Measurements from ENCODE around the gene ZNF428.
"Not testable (repeated sequence)": the region's sequence is repeated elsewhere in the genome, so short reads cannot be mapped to it uniquely, and the experiment has no call there.

The ZNF428 gene

DNA sequence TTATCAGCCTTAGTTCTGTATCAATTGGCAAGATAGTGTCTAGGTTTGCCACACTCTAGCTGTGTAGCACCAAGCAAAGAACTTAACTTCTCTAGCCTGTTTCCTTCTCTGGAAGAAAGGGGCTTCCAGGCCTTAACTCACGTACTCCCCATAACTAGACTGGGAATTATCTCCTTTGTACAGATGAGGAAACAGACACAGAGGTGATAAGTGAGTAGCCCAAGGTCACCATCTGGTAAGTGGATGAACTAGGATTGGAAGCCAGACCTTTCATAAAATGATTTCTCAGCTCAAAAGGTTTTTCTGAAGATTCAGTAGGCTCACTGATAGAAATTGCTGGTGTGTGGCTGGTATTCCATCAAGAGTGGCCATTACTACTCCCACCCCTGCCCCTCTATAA, 3.1 kb downstream of the ZNF428 start:
- DNase-seq = no peak

DNA sequence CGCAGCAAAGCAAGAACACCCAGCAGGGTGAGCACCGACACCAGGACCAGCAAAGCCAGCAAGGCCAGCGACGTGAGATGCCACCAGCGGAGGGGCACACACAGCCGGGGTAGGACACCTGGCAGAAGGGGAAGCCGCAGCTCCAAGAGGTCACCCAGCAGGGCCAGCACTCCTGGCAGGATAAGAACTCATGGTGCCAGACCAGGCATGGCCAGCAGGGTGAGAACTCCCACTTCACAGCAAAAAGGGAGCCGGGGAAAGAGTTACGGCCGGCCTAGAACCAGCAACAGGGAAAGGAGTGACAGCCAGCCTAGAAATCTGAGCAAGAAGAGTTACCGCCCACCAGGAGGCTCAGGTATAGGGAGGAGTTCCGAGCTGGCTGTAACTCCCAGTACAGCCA, 7.1 kb downstream of the ZNF428 start:
- DNase-seq = no peak

DNA sequence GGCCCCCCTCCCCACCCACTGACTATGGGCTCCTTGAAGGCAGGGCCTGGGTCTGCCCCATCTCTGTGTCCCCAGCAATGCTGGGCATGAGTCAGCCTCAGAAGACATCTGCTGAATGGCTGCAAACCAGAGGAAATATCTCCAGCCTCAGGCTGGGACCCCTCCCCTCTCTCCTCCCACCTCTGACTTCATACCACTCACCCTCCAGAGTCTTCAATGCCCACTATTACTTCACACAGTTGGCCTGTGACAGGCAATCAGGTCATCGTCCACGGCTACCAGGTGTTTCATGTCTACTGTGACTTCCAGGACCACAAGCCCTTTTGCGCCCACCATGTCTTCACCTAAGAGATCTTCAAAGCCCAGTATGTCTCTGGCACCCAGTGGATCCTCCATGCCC, 7.6 kb downstream of the ZNF428 start, which contains the start of gene SRRM5:
Gene SRRM5 (plus strand): TSS at position 301 of the 400 bp plus-strand sequence. CDS start 34 bp downstream, at position 335.
- DNase-seq = no peak

DNA sequence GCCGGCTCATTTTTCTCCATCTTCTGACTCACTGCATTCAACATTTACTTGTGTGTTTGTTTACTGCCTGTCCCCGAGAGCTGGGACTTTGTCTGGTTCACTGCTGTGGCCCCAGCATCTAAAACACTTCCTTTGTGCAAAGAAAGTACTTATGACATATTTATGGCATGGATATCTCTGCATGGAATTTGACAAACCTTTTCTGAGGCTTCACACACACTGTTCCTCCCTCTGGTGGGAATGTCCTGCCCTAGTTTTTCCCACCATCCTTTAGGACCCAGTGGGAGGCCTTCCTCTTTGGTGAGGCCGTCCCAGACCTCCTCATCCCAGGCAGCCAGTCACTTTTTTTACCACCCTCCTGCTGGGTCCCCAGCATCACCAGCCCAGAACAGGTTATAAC, 8.9 kb downstream of the ZNF428 start:
- DNase-seq = no peak

DNA sequence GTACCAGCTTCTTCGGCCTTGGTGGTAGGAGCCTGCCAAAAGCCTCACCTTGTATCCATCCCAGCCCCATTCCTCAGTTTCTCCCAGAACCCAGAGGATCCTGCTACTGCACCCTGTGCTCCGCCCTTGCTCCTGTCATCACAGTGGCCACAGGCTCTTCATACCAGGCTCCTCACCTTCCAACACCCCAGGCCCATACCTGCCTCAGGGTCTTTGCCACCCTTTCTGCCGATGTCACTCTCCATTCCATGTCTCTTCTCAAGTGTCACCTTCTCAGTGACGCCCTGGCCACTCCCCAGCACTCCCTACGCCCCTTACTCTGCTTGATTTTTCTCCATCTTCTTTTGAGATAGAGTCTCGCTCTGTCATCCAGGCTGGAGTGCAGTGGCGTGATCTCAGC, 9.6 kb downstream of the ZNF428 start:
- no peak for DNase-seq

DNA sequence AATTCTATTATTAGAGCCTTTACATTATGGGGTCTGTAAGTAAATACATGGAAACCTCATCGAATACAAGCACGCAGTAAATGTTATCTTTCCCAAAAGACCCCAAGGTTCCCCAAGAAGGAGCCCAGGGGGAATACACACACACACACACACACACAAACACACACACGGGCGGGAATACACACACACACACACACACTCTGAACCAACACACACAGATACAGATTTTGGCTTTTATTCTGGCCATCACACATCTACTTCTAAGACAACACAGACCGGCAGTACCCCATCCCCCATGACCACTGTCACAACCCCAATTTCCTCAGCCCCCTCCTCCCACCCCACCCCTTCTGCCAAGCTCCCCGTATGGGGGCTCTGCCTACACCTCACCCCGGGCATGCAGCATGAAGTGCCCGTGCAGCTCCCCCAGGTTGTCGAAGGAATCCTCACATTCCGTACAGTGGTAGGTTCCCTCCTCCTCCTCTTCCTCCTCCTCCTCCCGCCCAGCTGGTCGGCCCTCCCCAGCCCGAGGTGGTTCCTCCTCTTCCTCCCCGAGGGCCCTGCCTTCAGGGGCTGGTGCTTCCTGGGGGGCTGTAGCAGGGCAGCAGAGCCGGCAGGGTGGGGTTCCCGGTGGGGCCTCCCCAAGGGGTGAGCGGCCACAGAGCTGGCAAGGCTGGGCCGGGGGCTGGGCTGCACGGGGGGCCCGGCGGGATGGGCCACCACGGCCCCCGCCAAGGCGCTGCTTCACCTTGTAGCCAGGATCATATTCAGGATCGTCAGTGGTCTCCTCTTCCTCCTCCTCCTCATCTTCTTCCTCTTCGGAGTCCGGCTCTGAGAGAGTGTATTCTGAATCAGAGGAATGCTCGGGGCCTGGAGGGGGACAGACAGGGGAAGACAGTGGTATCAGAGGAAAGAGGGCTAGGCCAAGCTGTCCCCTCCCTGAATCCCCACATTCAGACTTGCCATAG, 11.9 kb downstream of the ZNF428 start:
- no peak for DNase-seq

DNA sequence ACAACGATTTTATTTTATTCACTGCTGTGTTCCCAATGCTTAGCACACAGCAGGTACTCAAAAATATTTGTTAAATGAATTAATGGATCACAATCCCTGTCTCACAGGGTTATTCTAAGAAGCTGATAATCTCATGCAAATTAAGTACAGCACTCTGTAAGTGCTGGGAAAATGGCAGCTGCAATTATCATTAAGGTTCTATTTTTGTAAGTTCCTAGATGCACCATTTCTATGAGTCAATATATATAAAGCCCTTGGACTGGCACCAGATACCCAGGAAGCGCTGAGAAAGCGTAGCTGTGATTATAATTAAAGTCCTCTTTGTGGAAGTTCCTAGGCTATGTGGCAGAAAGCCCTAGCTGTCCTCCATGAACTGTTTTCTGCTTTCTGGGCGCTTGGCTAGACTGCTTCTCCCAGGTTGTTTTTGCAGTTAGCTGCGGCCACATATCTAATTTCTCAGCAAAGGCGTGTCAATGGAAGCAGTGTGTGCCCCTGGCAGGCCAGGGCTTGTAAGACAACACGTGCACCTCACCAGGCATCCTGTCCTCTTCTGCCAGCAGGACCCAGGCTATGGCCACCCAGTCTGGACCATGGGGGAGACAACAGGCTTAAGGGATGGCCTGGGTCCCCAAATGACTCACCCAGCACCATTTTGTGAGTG, 12.7 kb downstream of the ZNF428 start:
- peak; percentile 33 for DNase-seq

DNA sequence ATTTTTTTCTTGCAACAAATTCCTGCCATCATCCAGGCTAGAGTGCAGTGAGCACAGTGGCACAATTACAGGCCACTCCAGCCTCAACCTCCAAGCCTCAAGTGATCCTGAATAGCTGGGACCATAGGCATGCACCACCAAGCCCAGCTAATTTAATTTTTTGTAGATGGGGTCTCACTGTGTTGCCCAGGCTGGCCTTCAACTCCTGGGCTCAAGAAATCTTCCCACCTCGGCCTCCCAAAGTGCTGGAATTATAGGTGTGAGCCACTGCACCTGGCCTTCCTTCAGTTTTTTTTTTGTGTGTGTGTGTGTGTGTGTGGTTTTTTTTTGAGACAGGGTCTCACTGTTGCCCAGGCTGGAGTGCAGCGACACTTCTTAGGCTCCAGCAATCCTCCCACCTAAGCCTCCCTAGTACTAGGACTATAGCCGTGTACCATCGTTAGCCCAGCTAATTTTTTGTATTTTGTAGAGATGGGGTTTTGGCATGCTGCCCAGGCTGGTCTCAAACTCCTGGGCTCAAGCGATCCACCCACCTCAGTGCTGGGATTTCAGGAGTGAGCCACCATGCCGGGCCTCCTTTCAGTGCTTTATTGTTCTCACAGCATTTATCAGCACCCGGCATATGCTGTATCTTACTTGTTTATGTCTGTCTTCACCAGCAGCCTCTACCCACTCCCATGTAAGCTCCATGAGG, 13.4 kb downstream of the ZNF428 start:
- peak; percentile 67 for DNase-seq

DNA sequence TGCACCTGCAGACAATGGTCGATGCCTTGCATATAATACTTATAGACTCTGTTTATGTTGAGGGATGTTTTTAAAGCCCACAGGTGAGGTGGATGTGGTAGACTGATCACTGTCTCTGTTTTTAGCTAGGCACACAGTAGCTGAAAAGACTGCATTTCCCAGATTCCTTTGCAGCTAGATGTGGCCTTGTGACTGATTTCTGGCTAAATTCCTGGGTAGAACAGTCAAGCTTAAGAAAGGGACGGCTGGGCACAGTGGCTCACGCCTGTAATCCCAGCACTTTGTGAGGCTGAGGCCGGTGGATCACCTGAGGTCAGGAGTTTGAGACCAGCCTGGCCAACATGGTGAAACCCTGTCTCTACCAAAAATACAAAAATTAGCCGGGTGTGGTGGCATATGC, 19.1 kb downstream of the ZNF428 start:
- not testable (repeated sequence) for DNase-seq

DNA sequence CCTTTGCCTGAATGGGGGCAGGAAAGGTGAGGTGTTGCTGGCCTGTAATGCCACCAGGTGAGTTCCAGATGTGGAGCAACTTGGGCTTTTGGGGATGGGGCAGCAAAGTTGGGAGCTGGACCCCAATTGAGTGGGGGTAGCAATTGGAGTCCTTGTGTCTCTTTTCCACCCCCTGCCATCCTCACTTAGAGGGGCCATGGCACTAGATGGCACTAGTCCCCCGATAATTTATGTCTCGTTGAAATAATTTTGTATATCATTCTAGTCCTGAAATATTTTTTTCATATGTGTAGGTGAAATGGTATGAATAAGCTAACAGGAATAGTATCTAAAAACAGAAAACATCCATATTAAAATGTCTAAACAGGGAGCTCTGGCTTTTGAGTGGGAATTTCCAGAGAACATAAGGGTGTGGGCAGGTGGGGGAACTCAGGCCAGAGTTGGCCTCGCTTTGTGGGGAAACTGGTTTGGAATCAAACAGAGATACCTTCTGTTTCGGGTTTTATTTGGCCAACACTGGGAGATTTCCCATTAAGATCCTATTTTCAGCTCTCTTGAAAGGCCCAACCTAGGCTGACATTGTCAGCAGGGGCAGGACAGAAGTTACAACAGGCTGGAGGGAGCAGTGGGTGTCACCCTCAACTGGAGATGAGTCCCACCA, 19.7 kb downstream of the ZNF428 start:
- no peak for DNase-seq

DNA sequence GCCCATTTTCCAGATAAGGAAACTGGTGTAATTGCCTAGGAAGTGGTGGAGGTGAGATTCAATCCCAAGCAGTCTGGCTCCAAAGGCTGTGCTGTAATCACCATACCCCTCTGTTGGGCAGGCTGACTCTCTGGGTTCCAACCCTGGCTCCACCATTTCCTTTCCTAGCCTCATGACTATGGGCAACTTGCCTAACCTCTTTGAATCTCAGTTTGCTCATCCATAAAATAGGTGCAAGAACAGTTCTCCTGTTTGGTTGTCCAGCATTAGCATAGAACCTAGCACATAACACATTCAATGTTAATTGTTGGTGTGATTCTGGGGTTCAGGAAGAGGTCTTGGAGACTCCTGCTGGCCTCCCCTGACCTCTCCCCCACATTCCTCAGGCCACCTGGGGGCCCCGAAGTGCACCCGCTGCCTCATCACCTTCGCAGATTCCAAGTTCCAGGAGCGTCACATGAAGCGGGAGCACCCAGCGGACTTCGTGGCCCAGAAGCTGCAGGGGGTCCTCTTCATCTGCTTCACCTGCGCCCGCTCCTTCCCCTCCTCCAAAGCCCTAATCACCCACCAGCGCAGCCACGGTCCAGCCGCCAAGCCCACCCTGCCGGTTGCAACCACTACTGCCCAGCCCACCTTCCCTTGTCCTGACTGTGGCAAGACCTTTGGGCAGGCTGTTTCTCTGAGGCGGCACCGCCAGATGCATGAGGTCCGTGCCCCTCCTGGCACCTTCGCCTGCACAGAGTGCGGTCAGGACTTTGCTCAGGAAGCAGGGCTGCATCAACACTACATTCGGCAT, 20.8 kb downstream of the ZNF428 start:
- DNase-seq = no peak

DNA sequence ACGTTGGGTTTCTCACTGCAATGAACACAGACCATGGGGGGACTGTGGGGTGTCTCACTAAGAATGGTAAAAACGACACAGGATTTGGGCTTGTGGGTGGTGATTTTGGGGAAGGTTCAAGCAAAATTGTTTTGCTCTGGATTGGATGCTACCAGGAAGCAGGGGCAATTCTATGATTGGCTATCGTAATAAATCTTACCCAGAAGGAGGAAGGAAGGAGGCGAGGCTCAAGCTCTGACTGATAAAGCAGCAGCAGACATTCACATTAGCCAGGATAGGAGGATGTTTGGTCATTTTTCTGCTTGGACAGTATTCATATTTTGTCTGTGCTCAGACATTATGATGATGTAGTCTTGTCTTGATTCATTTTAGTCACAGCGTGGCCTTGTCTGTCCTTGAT, 21.6 kb downstream of the ZNF428 start:
- DNase-seq = no peak

DNA sequence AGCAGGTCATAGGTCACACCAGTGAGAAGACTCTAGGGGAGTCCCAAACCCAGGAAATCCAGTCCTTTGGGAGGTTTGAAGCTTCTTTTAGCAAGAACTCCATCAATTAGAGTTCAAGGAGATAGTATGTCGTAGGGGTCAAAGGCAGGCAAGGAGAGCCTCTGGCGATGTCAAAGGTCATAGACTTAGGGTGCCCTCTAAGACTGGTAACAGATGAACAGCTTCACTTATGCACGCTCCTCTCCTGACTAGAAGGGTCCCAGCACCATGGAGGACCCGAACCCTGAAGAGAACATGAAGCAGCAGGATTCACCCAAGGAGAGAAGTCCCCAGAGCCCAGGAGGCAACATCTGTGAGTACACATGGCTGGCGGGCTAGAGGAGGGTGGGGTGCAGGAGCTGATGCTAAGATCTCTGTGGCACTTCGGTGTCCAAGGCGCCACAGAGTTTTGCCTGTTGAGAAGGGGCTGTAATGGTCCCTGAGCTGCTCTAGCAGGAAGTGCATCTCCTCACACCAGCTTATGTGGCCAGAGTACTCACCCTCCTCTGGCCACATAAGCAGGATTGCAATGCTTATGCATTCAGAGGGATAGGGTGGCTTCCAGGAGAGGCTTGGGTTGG, 22.5 kb downstream of the ZNF428 start:
- no peak for DNase-seq

DNA sequence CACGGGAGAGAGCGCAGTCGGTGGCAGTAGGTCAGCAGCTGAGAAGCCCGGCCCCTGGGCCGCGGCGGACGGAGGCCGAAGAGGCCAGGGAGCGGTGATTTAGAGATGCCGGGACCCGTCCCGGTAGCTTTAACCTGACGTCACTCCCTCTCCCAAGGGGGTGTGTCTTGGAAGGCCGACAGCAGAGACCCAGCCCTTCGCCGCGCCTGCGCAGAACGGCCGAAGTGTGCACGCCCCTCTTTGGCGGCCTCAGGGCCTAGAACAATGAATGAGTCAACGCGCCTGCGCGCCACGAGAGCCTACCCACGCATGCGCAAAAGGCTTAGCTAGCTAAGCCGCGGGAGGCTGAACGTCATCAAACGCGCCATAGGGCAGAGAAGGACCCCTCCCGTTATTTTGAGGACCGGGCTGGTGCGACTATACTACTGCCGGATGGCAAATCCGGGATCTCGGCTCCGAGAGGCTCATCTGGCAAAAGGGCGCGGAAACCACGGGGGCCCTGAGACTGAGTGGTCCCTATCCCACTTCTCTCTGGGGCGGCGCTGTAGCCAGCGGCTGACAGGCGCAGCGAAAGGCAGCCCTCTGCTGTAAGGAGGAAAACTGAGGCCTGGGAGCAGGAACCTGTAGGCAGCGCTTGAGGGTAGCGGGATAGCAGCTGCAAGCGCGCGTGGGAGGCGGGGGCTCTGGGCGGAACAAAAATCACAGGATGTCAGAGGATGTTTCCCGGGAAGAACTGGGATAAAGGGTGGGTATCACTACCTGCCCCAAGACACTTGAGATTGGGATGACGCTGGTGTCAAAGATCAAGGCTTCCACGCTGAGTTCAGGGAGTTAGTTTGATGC, 23.2 kb downstream of the ZNF428 start, which contains the start of the genes IRGQ and ZNF576:
Gene IRGQ (minus strand): TSS at position 136 of the 843 bp plus-strand sequence. CDS start 796 bp downstream, outside the sequence.
Gene ZNF576 (plus strand): TSS at position 597 of the 843 bp plus-strand sequence. CDS start 514 bp downstream, outside the sequence.
- peak; percentile 99 for DNase-seq

DNA sequence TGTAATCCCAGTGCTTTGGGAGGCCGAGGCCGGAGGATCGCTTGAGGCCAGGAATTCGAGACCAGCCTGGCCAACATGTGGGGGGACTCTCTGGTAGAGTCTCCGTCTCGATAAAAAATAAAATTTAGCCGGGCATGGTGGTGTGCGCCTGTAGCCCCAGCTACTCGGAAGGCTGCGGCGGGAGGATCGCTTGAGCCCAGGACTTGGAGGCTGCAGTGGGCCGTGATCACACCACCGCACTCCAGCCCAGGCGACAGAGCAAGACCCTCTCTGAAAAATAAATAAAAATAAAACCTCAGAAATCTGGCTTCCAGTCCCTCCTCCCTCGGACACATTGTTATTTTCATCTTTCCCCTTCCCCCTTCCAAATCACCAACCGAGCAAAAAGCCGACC, 23.8 kb downstream of the ZNF428 start:
- no peak for DNase-seq

DNA sequence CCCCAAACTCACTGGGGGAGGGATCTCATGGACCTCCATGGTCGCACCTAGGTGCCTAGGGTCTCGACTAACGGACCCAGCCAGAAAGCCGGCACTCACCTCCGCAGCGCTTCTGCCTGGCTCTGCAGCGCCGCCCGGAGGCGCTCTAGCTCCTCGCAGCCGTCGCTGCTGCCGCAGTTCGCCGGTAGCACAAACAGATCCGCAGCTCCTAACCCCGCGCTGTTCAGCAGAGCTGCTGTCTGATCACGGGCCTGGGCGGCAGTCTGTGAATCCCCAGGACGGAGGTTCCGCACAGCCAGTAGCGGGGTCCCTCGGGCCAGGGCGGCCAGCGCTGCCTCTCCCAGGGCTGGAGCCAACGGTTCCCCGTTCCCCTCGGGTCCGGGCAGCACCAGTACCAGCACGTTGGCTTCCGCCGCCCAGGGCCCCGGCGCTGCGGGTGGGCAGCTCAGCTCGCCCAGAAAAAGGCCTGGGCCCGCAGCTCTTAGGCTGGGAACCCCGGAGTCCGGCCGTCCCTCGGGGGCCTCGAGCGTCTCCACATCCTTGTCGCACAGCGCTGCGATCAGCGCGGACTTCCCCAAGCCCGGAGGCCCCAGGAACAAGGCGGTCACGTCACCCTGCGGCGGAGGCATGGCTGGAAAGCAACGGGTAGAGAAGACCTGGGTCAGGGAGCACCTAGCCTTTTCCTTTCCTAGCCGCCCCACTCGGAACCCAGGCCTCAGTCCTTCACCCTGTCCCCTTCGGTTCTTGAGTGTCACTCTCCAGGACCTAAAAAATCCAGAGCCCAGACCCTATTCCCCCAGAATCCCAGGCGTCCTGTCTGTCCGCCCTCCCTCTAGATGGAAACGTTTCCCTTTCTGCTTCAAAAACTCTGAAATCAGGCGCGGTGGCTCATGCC, 24.5 kb downstream of the ZNF428 start:
- peak; percentile 37 for DNase-seq

DNA sequence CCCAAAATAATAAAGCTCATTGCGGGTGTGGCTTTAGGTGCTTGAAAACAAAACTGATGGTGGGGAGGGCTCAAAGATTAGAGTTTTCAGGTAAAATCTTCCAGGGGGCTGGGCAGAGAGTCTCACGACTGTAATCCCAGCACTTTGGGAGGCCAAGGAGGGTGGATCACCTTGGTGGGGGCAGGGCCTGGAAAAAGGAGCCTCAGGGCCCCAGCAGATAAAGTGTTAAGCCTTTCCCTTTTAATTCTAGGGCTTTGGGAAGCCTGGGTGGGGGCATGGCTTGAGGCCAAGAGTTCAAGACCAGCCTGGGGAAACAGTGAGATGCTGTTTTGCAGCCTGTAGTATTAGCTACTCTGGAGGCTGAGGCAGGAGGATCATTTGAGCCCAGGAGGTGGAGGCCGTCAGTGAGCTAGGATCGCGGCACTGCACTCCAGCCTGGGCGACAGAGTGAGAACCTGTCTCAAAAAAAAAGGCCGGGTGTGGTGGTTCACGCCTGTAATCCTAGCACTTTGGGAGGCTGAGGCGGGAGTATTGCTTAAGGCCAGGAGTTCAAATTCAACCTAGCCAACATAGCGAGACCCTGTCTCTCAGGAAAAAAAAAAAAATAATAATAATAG, 25.2 kb downstream of the ZNF428 start:
- no peak for DNase-seq

DNA sequence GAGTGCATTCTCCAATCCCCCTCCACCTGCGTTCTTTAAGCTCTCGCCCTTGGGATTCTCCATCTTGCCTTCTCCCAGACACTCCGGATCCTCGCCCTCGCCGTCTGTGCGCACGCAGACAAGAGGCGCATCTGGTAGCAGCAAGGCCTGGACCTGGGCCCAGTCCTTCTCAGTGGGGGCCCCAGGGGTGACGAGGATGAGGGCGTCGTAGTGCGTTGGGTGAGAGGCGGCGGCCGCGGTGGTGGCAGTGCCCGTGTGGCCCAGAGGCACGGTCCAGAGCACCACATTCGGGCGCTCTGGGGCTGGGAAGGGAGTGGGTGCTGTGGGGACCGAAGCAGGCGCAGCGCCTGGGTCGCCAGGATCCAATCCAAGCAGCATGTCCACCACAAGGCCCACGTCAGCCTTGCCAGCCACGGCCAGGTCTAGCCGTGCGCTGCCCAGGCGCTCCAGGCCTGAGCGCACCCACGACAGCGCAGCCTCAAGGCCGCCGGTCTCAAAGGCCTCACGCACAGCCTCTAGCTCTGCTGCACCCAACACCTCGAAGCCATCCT, 26.6 kb downstream of the ZNF428 start:
- DNase-seq = no peak

Data from NCI-H1105 (cell line).